K562 (cell line): ENCODE data around the gene LRRIQ4. TPM values are rescaled to one million over a fixed set of nuclear protein-coding genes. Genes with fewer than 3 reads are reported as not detected.

ENCODE experiments used
- ARID2 ChIP-seq: fragments of 450-650 bp; IDR thresholded peaks from 2 replicates; pipeline ENCODE4 v1.6.1; 2017; ENCODE audit warnings: antibody characterized with exemption, mild to moderate bottlenecking
- CBX8 ChIP-seq: fragments of 200-600 bp; sonication (generic); IDR thresholded peaks from 2 replicates; pipeline ENCODE4 v1.6.1; 2012; ENCODE audit warnings: borderline replicate concordance, mixed run types, low read depth, mild to moderate bottlenecking, moderate library complexity, mixed read lengths, low read length, control low read depth, inconsistent platforms; ENCODE audit not compliant: poor library complexity, severe bottlenecking; ENCODE audit errors: extremely low read depth
- CCAR2 ChIP-seq: fragments of 200-400 bp; formaldehyde crosslinking; IDR thresholded peaks from 2 replicates; pipeline ENCODE4 v1.6.1; 2017; ENCODE audit warnings: mild to moderate bottlenecking, low read depth, low read length
- DACH1 ChIP-seq: fragments of 450-650 bp; IDR thresholded peaks from 2 replicates; pipeline ENCODE4 v1.6.1; 2018; ENCODE audit not compliant: partially characterized antibody
- HCFC1 ChIP-seq: IDR thresholded peaks from 2 replicates; pipeline ENCODE4 v1.6.1; 2012; ENCODE audit warnings: low read depth, low read length, improper control_type of control experiment
- HDAC1 ChIP-seq, 2 experiments: fragments of 450-650 bp; IDR thresholded peaks; 2 replicates each; pipeline ENCODE4 v1.6.1; 2016 to 2017; ENCODE audit warnings: inconsistent platforms in 1 of 2, mild to moderate bottlenecking in 1 of 2, moderate library complexity in 1 of 2
- HNRNPLL ChIP-seq: fragments of 200-400 bp; formaldehyde crosslinking; IDR thresholded peaks from 2 replicates; pipeline ENCODE4 v1.6.1; 2017; ENCODE audit warnings: low read length, low read depth, mild to moderate bottlenecking; ENCODE audit not compliant: poor library complexity, severe bottlenecking
- L3MBTL2 ChIP-seq: fragments of 450-650 bp; IDR thresholded peaks from 2 replicates; pipeline ENCODE4 v1.6.1; 2016; ENCODE audit warnings: mild to moderate bottlenecking, moderate library complexity
- MCM2 ChIP-seq: fragments of 450-650 bp; IDR thresholded peaks from 2 replicates; pipeline ENCODE4 v1.6.1; 2017; ENCODE audit warnings: low read depth, mild to moderate bottlenecking
- MEF2A ChIP-seq: IDR thresholded peaks from 2 replicates; pipeline ENCODE4 v1.6.1; 2011; ENCODE audit warnings: low read depth, mild to moderate bottlenecking, low read length, moderate library complexity; ENCODE audit not compliant: control insufficient read depth
- NBN ChIP-seq: fragments of 450-650 bp; IDR thresholded peaks from 2 replicates; pipeline ENCODE4 v1.6.1; 2016; ENCODE audit warnings: low read depth, mild to moderate bottlenecking
- NR2C1 ChIP-seq, 2 experiments: fragments of 450-650 bp; IDR thresholded peaks; 2 replicates each; pipeline ENCODE4 v1.6.1; 2017; ENCODE audit warnings: mild to moderate bottlenecking in 2 of 2, antibody characterized with exemption in 1 of 2, inconsistent platforms in 1 of 2, missing compliant biosample characterization in 1 of 2, missing genetic modification characterization in 1 of 2
- PCBP2 ChIP-seq: fragments of 200-400 bp; formaldehyde crosslinking; IDR thresholded peaks from 2 replicates; pipeline ENCODE4 v1.6.1; 2018; ENCODE audit warnings: low read length, low read depth, mild to moderate bottlenecking, moderate library complexity; ENCODE audit not compliant: poor library complexity, severe bottlenecking
- PHF8 ChIP-seq: fragments of 200-600 bp; sonication (generic); IDR thresholded peaks from 2 replicates; pipeline ENCODE4 v1.6.1; 2012; ENCODE audit warnings: mixed run types, mild to moderate bottlenecking, inconsistent platforms, low read length, moderate library complexity, borderline replicate concordance
- POLR2AphosphoS2 ChIP-seq: IDR thresholded peaks from 2 replicates; pipeline ENCODE4 v1.6.1; 2012; ENCODE audit warnings: low read length, improper control_type of control experiment
- RB1 ChIP-seq: fragments of 450-650 bp; IDR thresholded peaks from 2 replicates; pipeline ENCODE4 v1.6.1; 2017; ENCODE audit warnings: low read depth, mild to moderate bottlenecking
- SRF ChIP-seq, 2 experiments: fragments of 250-450, 450-650 bp in 1 of 2; sonication (Bioruptor Pico) in 1 of 2; sonication (generic) in 1 of 2; formaldehyde crosslinking; IDR thresholded peaks; 2 replicates each; pipeline versions ENCODE4 v1.5.0 to v1.5.1; 2020 to 2022; ENCODE audit warnings: mild to moderate bottlenecking in 1 of 2, missing genetic modification reagents in 1 of 2
- U2AF1 ChIP-seq: fragments of 200-400 bp; formaldehyde crosslinking; optimal IDR thresholded peaks from 2 replicates; pipeline ENCODE3; 2017; ENCODE audit warnings: mild to moderate bottlenecking, low read depth, low read length, moderate library complexity
- ZFP36 ChIP-seq: fragments of 150-350 bp; IDR thresholded peaks from 2 replicates; pipeline ENCODE4 v1.6.1; 2018; ENCODE audit warnings: low read length, low read depth; ENCODE audit not compliant: partially characterized antibody
- ZNF124 ChIP-seq: sonication (generic); formaldehyde crosslinking; IDR thresholded peaks from 2 replicates; pipeline ENCODE4 v1.8.1; 2022; ENCODE audit warnings: missing genetic modification reagents
- polyA plus RNA-seq, 8 experiments: library from polyadenylated mRNA; depleted of rRNA in 4 of 8; stranded (reverse) in 5 of 8; unstranded in 3 of 8; fragments of >200 nt; fragmentation: Nextera tagmentation in 2 of 8; fragmentation: Illumina TruSeq in 1 of 8; extraction: Ambion mirVana in 2 of 8; extraction: Trizol in 1 of 8; gene quantifications; 2 replicates each; pipeline versions ENCODE4 v1.2.1 to v1.2.3, GENCODE V29; 2011 to 2014; ENCODE audit warnings: inconsistent platforms in 1 of 8, missing spikeins in 1 of 8
- total RNA-seq, 7 experiments: library from RNA; depleted of rRNA in 6 of 7; stranded (reverse); fragments of >200 nt in 6 of 7; fragmentation: Illumina TruSeq in 2 of 7; extraction: Trizol in 2 of 7; gene quantifications; 2 replicates each; pipeline versions ENCODE4 v1.2.1 to v1.2.3, GENCODE V29; 2011 to 2021; ENCODE audit warnings: low replicate concordance in 1 of 7
- TF ChIP-seq, protein P1 (sequence below): sonication (generic); formaldehyde crosslinking; IDR thresholded peaks from 2 replicates; pipeline ENCODE4 v1.8.1; 2023; ENCODE audit warnings: mild to moderate bottlenecking, missing genetic modification reagents
- TF ChIP-seq, protein P2 (sequence below): fragments of 450-650 bp; formaldehyde crosslinking; IDR thresholded peaks from 2 replicates; pipeline ENCODE4 v1.4.0; 2020; ENCODE audit warnings: mild to moderate bottlenecking, moderate library complexity
- TF ChIP-seq, protein P3 (sequence below): fragments of 450-650 bp; formaldehyde crosslinking; conservative IDR thresholded peaks from 2 replicates; pipeline ENCODE4 v1.4.0; 2022; ENCODE audit warnings: mild to moderate bottlenecking, missing genetic modification characterization

Gene LRRIQ4
- total and polyA plus RNA-seq, 9 of the 15 experiments (the other 6 are each of a cell fraction or from before 2014, with no cell fraction given) = not detected

DNA sequence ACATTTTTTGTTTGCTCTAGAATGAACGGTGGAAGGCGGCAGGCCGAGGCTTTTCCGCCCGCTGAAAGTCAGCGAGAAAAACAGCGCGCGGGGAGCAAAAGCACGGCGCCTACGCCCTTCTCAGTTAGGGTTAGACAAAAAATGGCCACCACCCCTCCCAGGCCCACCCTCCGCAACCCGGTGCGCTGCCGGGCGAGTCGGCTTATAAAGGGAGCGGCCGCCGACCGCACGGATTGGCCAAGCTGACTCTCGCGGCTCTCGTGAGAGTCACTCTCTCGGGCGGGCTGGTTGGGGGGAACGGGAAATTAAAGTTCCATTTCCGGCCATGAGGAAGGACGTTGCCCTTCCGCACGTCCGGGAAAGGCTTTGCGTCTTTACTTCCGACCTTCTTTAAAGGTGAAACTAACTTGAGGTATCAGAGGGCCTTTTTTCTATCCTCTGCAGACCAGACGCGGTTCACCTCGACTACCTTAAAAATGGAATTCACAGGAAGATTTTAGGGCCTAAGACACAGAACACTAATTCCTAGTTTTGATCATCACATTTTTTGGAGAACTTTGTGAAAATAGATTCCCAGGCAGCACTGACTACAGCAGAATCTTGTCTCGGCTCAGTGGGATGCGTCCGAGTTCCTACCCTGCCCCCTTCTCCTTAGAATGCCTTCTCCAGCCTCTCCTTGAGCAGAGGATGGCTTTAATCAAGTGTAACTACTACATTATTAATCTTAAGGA, 47.6 kb upstream of the LRRIQ4 start, which contains the start of gene TERC (continued):
- TF ChIP-seq SRF (CRISPR knock-in tag; IDR thresholded peaks at IDR 0.05) = peak in 1 of 2 experiments; percentile 49; a peak in 1 of 4 replicates
- no peak for TF ChIP-seq POLR2AphosphoS2
- TF ChIP-seq ARID2 = no peak
- no peak for TF ChIP-seq MCM2
- TF ChIP-seq, protein P1, sequence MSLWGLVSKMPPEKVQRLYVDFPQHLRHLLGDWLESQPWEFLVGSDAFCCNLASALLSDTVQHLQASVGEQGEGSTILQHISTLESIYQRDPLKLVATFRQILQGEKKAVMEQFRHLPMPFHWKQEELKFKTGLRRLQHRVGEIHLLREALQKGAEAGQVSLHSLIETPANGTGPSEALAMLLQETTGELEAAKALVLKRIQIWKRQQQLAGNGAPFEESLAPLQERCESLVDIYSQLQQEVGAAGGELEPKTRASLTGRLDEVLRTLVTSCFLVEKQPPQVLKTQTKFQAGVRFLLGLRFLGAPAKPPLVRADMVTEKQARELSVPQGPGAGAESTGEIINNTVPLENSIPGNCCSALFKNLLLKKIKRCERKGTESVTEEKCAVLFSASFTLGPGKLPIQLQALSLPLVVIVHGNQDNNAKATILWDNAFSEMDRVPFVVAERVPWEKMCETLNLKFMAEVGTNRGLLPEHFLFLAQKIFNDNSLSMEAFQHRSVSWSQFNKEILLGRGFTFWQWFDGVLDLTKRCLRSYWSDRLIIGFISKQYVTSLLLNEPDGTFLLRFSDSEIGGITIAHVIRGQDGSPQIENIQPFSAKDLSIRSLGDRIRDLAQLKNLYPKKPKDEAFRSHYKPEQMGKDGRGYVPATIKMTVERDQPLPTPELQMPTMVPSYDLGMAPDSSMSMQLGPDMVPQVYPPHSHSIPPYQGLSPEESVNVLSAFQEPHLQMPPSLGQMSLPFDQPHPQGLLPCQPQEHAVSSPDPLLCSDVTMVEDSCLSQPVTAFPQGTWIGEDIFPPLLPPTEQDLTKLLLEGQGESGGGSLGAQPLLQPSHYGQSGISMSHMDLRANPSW (CRISPR knock-in tag) = no peak
- peak; percentile 81 for TF ChIP-seq PHF8
- TF ChIP-seq RB1 = no peak
- TF ChIP-seq PCBP2 = peak; percentile 45
- peak in 1 of 2 experiments; percentile 12; a peak in 1 of 4 replicates for TF ChIP-seq HDAC1 (IDR thresholded peaks at IDR 0.05)
- peak; percentile 85 for TF ChIP-seq U2AF1
- TF ChIP-seq L3MBTL2 = peak; percentile 52; the same call in 1 of the 2 replicates
- TF ChIP-seq NBN = no peak
- TF ChIP-seq ZFP36 = no peak
- no peak for TF ChIP-seq CBX8
- no peak for TF ChIP-seq DACH1
- TF ChIP-seq ZNF124 (CRISPR knock-in tag) = no peak
- TF ChIP-seq NR2C1 (IDR thresholded peaks at IDR 0.05) = no peak; the same call in 1 of the 2 replicates
- TF ChIP-seq NR2C1 (tag; IDR thresholded peaks at IDR 0.05) = peak; percentile 40; the same call in 1 of the 2 replicates
- no peak for TF ChIP-seq MEF2A
- peak; percentile 67 for TF ChIP-seq HCFC1
- TF ChIP-seq, protein P2, sequence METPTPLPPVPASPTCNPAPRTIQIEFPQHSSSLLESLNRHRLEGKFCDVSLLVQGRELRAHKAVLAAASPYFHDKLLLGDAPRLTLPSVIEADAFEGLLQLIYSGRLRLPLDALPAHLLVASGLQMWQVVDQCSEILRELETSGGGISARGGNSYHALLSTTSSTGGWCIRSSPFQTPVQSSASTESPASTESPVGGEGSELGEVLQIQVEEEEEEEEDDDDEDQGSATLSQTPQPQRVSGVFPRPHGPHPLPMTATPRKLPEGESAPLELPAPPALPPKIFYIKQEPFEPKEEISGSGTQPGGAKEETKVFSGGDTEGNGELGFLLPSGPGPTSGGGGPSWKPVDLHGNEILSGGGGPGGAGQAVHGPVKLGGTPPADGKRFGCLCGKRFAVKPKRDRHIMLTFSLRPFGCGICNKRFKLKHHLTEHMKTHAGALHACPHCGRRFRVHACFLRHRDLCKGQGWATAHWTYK = no peak
- peak; percentile 88 for TF ChIP-seq HNRNPLL
- TF ChIP-seq, protein P3, sequence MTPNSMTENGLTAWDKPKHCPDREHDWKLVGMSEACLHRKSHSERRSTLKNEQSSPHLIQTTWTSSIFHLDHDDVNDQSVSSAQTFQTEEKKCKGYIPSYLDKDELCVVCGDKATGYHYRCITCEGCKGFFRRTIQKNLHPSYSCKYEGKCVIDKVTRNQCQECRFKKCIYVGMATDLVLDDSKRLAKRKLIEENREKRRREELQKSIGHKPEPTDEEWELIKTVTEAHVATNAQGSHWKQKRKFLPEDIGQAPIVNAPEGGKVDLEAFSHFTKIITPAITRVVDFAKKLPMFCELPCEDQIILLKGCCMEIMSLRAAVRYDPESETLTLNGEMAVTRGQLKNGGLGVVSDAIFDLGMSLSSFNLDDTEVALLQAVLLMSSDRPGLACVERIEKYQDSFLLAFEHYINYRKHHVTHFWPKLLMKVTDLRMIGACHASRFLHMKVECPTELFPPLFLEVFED = peak; percentile 92
- no peak for TF ChIP-seq CCAR2
